Measurements from ENCODE around the gene KDM1B. TPM values are rescaled to one million over a fixed set of nuclear protein-coding genes. Genes with fewer than 3 reads are reported as not detected.

The KDM1B gene
- total and polyA plus RNA-seq, 2 donors (not counting 1 experiment from before 2014, with no cell fraction given): 12.0 to 26.1 TPM

DNA sequence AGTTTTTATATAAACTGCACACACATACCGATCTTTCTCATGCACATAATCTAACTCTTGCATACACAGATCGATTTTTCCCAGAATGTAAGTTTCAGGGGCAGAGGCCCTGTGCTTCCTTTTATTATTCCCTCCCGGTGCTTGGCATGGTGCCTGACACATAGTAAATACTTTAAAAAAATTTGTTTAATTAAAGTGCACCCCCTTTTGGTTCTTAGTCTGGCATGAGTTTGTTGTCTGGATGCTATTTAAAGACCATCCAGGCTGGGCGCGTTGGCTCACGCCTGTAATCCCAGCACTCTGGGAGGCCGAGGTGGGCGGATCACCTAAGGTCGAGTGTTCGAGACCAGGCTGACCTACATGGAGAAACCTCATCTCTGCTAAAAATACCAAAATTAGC lies 114.5 kb downstream of the KDM1B start:
- no peaks in the 10 kb centered on the region for H3K27me3 ChIP-seq (ENCODE audit: control insufficient read depth, insufficient read depth, low read length)
- no peak overlapping the region for H3K4me3 ChIP-seq (replicated peaks in 1 of 4; ENCODE audit: control extremely low read depth in 1 of 4, insufficient read depth in 1 of 4, low read depth in 3 of 4, low read length in 4 of 4)
- H3K27ac ChIP-seq (ENCODE audit: insufficient read depth, low read length): no peak overlapping the region
- H3K9ac ChIP-seq (ENCODE audit: insufficient read depth, low read length): no peak overlapping the region
- no peak for DNase-seq (ENCODE audit: low read depth in 2 of 2)
- H3K79me2 ChIP-seq (ENCODE audit: control insufficient read depth, insufficient read depth, low read length): no peaks in the 10 kb centered on the region
- peaks cover 7% of the 10 kb centered on the region for H3K4me1 ChIP-seq (ENCODE audit: control insufficient read depth, extremely low read depth, insufficient read depth, low read length)
- no peaks in the 10 kb centered on the region for H4K20me1 ChIP-seq (ENCODE audit: control insufficient read depth, extremely low read depth, insufficient read depth, low read length)
- no peaks in the 10 kb centered on the region for H3K9me3 ChIP-seq (ENCODE audit: control insufficient read depth, insufficient read depth, low read depth, low read length)
- no peak overlapping the region for H3K4me2 ChIP-seq (ENCODE audit: extremely low read depth, insufficient read depth, low read length)
- H3K36me3 ChIP-seq (ENCODE audit: control insufficient read depth, insufficient read depth, low read length): no peaks in the 10 kb centered on the region
- TF ChIP-seq, protein P1, sequence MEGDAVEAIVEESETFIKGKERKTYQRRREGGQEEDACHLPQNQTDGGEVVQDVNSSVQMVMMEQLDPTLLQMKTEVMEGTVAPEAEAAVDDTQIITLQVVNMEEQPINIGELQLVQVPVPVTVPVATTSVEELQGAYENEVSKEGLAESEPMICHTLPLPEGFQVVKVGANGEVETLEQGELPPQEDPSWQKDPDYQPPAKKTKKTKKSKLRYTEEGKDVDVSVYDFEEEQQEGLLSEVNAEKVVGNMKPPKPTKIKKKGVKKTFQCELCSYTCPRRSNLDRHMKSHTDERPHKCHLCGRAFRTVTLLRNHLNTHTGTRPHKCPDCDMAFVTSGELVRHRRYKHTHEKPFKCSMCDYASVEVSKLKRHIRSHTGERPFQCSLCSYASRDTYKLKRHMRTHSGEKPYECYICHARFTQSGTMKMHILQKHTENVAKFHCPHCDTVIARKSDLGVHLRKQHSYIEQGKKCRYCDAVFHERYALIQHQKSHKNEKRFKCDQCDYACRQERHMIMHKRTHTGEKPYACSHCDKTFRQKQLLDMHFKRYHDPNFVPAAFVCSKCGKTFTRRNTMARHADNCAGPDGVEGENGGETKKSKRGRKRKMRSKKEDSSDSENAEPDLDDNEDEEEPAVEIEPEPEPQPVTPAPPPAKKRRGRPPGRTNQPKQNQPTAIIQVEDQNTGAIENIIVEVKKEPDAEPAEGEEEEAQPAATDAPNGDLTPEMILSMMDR (conservative IDR thresholded peaks at IDR 0.05 in 1 of 2, IDR thresholded peaks at IDR 0.05 in 1 of 2; ENCODE audit: low read depth in 1 of 2, low read length in 2 of 2): no peak
- TF ChIP-seq EZH2 (IDR thresholded peaks at IDR 0.05; ENCODE audit: low read length, missing control alignments): no peak
- no peak overlapping the region for H2AFZ ChIP-seq (ENCODE audit: low read length)

DNA sequence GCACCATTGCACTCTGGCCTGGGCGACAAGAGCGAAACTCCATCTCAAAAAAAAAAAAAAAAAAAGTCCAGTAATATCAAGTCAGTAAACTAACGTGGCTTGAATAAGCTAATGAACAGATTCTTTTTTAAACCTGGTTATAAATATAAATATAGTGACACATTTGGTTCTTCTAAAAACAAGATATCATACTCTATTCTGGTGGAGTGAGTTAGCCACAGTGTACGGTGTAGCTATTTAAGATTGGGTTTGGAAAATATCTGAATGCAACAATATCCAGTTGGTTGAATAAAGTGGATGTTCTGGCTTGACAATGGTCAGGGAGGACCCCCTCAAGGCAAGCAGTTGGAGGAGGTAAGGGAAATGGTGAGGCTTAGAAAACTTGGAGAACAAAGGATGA lies 115.0 kb downstream of the KDM1B start:
- H3K79me2 ChIP-seq (ENCODE audit: control insufficient read depth, insufficient read depth, low read length): no peaks in the 10 kb centered on the region
- no peaks in the 10 kb centered on the region for H3K36me3 ChIP-seq (ENCODE audit: control insufficient read depth, insufficient read depth, low read length)
- H3K9me3 ChIP-seq (ENCODE audit: control insufficient read depth, insufficient read depth, low read depth, low read length): no peaks in the 10 kb centered on the region
- no peak overlapping the region for H3K4me2 ChIP-seq (ENCODE audit: extremely low read depth, insufficient read depth, low read length)
- no peak overlapping the region for H3K27ac ChIP-seq (ENCODE audit: insufficient read depth, low read length)
- H2AFZ ChIP-seq (ENCODE audit: low read length): no peak overlapping the region
- no peaks in the 10 kb centered on the region for H4K20me1 ChIP-seq (ENCODE audit: control insufficient read depth, extremely low read depth, insufficient read depth, low read length)
- peaks cover 5% of the 10 kb centered on the region for H3K4me1 ChIP-seq (ENCODE audit: control insufficient read depth, extremely low read depth, insufficient read depth, low read length)
- TF ChIP-seq EZH2 (IDR thresholded peaks at IDR 0.05; ENCODE audit: low read length, missing control alignments): no peak
- H3K9ac ChIP-seq (ENCODE audit: insufficient read depth, low read length): no peak overlapping the region
- no peak for DNase-seq (ENCODE audit: low read depth in 2 of 2)
- H3K27me3 ChIP-seq (ENCODE audit: control insufficient read depth, insufficient read depth, low read length): no peaks in the 10 kb centered on the region
- no peak overlapping the region for H3K4me3 ChIP-seq (replicated peaks in 1 of 4; ENCODE audit: control extremely low read depth in 1 of 4, insufficient read depth in 1 of 4, low read depth in 3 of 4, low read length in 4 of 4)

Other genes with a start within 250 kb of the KDM1B start
- gene KIF13A, start 167.8 kb upstream of the KDM1B start, total RNA-seq: 65.0 and 114 TPM in 2 replicates
- 52.3 and 55.0 TPM in 2 replicates for gene KIF13A, start 167.8 kb upstream of the KDM1B start, polyA plus RNA-seq
- gene NHLRC1, start 32.7 kb upstream of the KDM1B start, total RNA-seq: 3.1 and 3.5 TPM in 2 replicates
- 1.1 and 1.7 TPM in 2 replicates for gene NHLRC1, start 32.7 kb upstream of the KDM1B start, polyA plus RNA-seq
- 12.8 and 17.5 TPM in 2 replicates for gene TPMT, start 345 bp upstream of the KDM1B start, total RNA-seq
- gene TPMT, start 345 bp upstream of the KDM1B start, polyA plus RNA-seq: 20.2 and 30.5 TPM in 2 replicates
- 148 and 154 TPM in 2 replicates for gene DEK, start 109.1 kb downstream of the KDM1B start, total RNA-seq
- gene DEK, start 109.1 kb downstream of the KDM1B start, polyA plus RNA-seq: 108 TPM in 2 replicates
- 0.26 and 0.83 TPM in 2 replicates for gene RNF144B, start 231.9 kb downstream of the KDM1B start, total RNA-seq
- gene RNF144B, start 231.9 kb downstream of the KDM1B start, polyA plus RNA-seq: 0.29 and 0.61 TPM in 2 replicates